GM20000 (cell line): ENCODE data around the gene PITPNM3.
A peak's percentile ranks its signal among the peaks of the same experiment; 100 is the strongest.

Experiments used
- DNase-seq: peaks from one replicate; pipeline ENCODE4 v3.0.0; 2012; ENCODE audit warnings: low spot score
- CTCF ChIP-seq: IDR thresholded peaks from 2 replicates; pipeline ENCODE4 v1.5.1; 2012; ENCODE audit warnings: mild to moderate bottlenecking, control low read depth; ENCODE audit errors: extremely low read depth, missing control alignments

The PITPNM3 gene

GRCh38 chr17:6449307-6449706 lies 107.0 kb downstream of the PITPNM3 start:
- DNase-seq = no peak
- no peak for TF ChIP-seq CTCF

- no peak for TF ChIP-seq CTCF
- DNase-seq = no peak
Observed at GRCh38 chr17:6448473-6448872, 107.9 kb downstream of the PITPNM3 start.

- TF ChIP-seq CTCF = no peak
- DNase-seq = no peak
Observed at GRCh38 chr17:6446516-6447100, 109.7 kb downstream of the PITPNM3 start.

- no peak for TF ChIP-seq CTCF
- DNase-seq = no peak
Observed at GRCh38 chr17:6444571-6445335, 111.6 kb downstream of the PITPNM3 start.

GRCh38 chr17:6443692-6444570 lies 112.4 kb downstream of the PITPNM3 start, which contains the start of gene PIMREG:
Gene PIMREG, plus strand, starts transcription at chr17:6444455. Its CDS starts 656 bp downstream, at chr17:6445111.
- TF ChIP-seq CTCF = no peak
- peak; percentile 97 for DNase-seq

GRCh38 chr17:6442775-6443174 lies 113.6 kb downstream of the PITPNM3 start:
- no peak for TF ChIP-seq CTCF
- DNase-seq = no peak

- DNase-seq = no peak
- TF ChIP-seq CTCF = no peak
Observed at GRCh38 chr17:6439951-6440350, 116.4 kb downstream of the PITPNM3 start.
